Right lobe of liver (tissue), 4 donors: ENCODE measurements around the gene MAPK8.

Source experiments
- POLR2A ChIP-seq: fragments of 450-650 bp; IDR thresholded peaks from one replicate; pipeline ENCODE4 v1.6.1; 2017; ENCODE audit warnings: antibody characterized with exemption, mild to moderate bottlenecking
- TF ChIP-seq, protein P1 (sequence below), 4 donors: fragments of 200-600 bp in 3 of 4; fragments of 450-650 bp in 1 of 4; IDR thresholded peaks; one replicate each; pipeline versions ENCODE4 v1.5.1 to v1.8.0; 2016 to 2022; ENCODE audit warnings: antibody characterized with exemption in 4 of 4, mild to moderate bottlenecking in 2 of 4
- donor health status: DM: no; HTN: no; CAD: no.
- donor health status: DM: no; HTN: no; CAD: no.
- donor health status: DM: no; HTN: yes; CAD: no.

DNA sequence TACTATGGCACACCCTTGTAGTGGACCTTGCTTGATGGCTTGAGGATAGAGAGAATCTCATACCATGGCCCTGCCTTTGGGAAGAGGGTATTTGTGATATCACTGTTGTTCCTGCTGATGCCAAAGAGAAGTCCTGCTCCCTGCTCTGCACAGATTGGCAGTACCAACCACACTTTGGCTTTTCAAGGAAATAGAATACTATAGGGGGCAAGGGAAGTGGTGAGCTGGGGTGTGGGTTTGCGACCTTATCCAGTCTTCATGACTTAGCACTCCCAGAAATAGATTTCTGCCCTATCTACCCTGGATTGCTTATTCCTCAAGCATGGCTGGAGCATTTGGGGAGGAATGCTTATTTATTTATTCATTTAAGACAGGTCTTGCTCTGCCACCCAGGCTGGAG lies 6.8 kb upstream of the MAPK8 start:
- TF ChIP-seq, protein P1, sequence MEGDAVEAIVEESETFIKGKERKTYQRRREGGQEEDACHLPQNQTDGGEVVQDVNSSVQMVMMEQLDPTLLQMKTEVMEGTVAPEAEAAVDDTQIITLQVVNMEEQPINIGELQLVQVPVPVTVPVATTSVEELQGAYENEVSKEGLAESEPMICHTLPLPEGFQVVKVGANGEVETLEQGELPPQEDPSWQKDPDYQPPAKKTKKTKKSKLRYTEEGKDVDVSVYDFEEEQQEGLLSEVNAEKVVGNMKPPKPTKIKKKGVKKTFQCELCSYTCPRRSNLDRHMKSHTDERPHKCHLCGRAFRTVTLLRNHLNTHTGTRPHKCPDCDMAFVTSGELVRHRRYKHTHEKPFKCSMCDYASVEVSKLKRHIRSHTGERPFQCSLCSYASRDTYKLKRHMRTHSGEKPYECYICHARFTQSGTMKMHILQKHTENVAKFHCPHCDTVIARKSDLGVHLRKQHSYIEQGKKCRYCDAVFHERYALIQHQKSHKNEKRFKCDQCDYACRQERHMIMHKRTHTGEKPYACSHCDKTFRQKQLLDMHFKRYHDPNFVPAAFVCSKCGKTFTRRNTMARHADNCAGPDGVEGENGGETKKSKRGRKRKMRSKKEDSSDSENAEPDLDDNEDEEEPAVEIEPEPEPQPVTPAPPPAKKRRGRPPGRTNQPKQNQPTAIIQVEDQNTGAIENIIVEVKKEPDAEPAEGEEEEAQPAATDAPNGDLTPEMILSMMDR (IDR thresholded peaks at IDR 0.05), result no peak
- TF ChIP-seq POLR2A, result no peak
